Epithelial cell of esophagus (primary cell): ENCODE results near the gene ZNRF2.
"Not testable (repeated sequence)": the region's sequence is repeated elsewhere in the genome, so short reads cannot be mapped to it uniquely, and the experiment has no call there.

ENCODE experiments used
- DNase-seq: peaks from one replicate; pipeline ENCODE4 v3.0.0; 2010; ENCODE audit warnings: low read depth
- H3K4me3 ChIP-seq: 2 replicates; pipeline ENCODE4 v1.5.1; 2011; ENCODE audit warnings: mild to moderate bottlenecking, low read length, control low read depth
- TF ChIP-seq, protein P1 (sequence below): IDR thresholded peaks from 2 replicates; pipeline ENCODE4 v1.5.1; 2011; ENCODE audit warnings: low read depth, mild to moderate bottlenecking, low read length, control low read depth, inconsistent platforms; ENCODE audit not compliant: insufficient read depth; ENCODE audit errors: missing control alignments

Gene ZNRF2

DNA sequence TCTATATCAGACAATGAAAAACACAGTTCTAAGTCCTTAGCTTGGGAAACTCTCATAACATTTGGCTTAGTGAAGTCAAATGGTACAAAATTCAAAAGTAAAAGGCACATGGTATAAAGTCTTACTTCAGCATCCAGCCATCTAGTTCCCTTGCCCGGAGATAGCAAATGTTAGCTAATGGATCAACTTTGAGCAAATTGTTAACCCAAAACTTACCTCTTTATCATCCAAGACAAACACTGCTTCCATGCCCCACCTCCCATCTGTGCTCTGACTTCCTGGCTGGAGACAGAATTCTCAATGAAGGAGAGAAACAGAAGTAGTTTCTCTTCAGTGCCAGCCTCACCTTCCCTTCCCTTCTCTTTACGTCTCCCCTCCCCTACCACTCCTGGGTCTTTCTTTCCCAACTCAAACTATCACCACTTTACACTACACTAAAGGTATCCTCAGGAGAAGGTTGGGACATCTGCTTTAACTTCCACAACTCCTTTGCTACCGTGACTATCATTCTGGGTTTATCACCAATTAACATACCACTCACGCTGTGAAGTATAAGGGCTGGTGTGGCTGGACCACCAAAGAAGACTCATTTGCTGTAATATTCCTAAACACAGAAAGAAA, 21.2 kb upstream of the ZNRF2 start:
- no peak overlapping the region for H3K4me3 ChIP-seq
- DNase-seq = no peak
- TF ChIP-seq, protein P1, sequence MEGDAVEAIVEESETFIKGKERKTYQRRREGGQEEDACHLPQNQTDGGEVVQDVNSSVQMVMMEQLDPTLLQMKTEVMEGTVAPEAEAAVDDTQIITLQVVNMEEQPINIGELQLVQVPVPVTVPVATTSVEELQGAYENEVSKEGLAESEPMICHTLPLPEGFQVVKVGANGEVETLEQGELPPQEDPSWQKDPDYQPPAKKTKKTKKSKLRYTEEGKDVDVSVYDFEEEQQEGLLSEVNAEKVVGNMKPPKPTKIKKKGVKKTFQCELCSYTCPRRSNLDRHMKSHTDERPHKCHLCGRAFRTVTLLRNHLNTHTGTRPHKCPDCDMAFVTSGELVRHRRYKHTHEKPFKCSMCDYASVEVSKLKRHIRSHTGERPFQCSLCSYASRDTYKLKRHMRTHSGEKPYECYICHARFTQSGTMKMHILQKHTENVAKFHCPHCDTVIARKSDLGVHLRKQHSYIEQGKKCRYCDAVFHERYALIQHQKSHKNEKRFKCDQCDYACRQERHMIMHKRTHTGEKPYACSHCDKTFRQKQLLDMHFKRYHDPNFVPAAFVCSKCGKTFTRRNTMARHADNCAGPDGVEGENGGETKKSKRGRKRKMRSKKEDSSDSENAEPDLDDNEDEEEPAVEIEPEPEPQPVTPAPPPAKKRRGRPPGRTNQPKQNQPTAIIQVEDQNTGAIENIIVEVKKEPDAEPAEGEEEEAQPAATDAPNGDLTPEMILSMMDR = no peak

- no peak for DNase-seq
- H3K4me3 ChIP-seq = no peak overlapping the region
- TF ChIP-seq, protein P1 = no peak
Measured at GRCh38 chr7:30264052-30264451, 20.3 kb upstream of the ZNRF2 start.

DNA sequence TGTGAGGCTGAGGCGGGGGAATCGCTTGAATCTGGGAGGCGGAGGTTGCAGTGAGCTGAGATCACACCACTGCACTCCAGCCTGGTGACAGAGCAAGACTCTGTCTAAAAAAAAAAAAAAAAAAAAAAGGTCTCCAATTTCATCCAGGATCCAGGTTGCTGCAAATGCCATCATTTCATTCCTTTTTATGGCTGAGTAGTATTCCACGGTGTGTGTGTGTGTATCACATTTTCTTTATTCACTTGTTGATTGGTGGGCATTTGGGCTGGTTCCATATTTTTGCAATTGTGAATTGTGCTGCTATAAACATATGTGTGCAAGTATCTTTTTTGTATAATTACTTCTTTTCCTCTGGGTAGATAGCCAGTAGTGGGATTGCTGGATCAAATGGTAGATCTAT, 19.2 kb upstream of the ZNRF2 start:
- DNase-seq, H3K4me3 ChIP-seq: not testable (repeated sequence)

DNA sequence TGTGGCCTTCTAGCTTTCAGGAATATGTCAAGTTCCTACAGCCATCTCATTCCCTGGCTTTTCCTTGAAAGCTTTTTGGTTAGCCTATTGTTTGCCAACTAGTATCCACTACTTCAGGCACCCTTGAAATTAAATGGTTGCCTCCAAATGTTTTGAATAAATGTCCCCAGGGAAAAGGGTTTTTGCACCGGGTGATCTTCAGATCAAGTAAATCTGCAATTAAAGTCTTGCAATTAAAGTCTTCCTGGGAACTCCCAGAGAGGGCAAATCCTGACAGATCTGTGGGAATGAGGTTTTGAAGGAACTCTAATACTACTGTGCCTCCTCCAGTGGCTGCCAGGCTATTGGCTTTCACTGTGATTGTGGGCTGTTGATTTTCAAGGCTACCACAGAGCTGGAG, 17.7 kb upstream of the ZNRF2 start:
- no peak overlapping the region for H3K4me3 ChIP-seq
- no peak for DNase-seq
- TF ChIP-seq, protein P1 = no peak

DNA sequence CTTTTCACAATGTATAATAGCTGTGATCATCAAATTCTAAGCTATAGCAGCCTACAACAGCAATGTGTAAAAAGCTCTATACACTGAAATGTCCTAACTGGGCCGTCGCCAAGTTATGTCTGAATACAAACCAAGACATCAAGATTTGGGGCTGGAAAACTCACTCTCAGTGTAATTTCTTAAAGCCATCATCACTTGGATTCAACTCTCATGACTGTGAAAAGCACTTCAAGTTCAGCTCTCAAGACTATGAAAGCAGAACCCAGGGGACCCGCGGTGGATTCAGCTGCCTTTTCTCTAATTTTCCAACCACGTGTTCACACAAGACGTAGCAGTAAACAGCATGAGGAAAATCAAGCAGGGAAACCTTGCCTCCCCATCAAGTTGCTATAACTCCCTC, 15.8 kb upstream of the ZNRF2 start:
- H3K4me3 ChIP-seq = no peak overlapping the region
- TF ChIP-seq, protein P1 = no peak
- DNase-seq = no peak

DNA sequence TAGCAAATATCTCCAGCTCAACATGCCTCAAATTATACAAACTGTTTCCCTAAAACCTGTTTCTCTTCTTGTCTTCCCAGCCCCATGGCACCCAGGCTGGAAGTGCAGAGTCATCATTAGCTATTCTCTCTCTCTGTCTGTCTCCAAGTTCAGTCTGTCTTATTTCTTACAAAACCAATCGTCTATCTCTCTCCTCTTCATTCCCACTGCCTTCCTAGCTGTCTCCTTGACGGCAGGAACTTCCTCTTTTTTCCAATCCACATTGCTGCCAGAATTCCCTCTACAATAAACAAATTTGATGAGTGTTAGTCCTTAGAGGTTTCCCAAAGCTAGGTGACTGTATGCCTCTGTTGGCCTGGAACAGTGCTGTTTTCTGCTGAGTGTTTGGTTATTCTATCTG, 14.9 kb upstream of the ZNRF2 start:
- no peak overlapping the region for H3K4me3 ChIP-seq
- no peak for DNase-seq
- TF ChIP-seq, protein P1 = no peak

GRCh38 chr7:30270921-30271320, 13.5 kb upstream of the ZNRF2 start:
- DNase-seq = no peak
- no peak overlapping the region for H3K4me3 ChIP-seq
- TF ChIP-seq, protein P1 = no peak

DNA sequence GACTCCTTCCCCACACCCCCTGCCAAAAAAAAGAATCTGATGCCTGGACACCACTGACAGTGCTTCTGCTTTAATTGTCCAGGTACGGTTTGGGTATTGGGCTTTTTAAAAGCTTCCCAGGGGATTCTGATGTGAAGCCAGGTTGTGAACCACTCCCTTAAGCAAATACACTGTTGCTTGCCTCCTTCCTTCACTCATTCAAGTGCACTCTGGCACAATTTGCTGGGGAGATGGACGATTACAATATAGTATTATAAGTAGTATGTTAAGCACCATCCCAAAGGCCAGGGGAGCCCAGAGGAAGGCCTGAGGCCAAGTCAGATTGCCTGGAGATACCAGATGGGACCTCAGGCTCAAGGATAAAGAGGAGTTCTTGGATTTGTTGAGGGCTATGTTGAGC, 12.3 kb upstream of the ZNRF2 start:
- no peak for DNase-seq
- TF ChIP-seq, protein P1 = no peak
- H3K4me3 ChIP-seq = no peak overlapping the region
